DND-41 (cell line): ENCODE results near the gene ZNF609.

Experiments used
- CTCF ChIP-seq: IDR thresholded peaks from 2 replicates; pipeline ENCODE4 v1.5.1; 2012; ENCODE audit warnings: borderline replicate concordance, low read length, moderate library complexity, mild to moderate bottlenecking; ENCODE audit not compliant: poor library complexity, severe bottlenecking; ENCODE audit errors: extremely low read depth
- EZH2 ChIP-seq: IDR thresholded peaks from 3 replicates; pipeline ENCODE4 v1.6.1; 2012; ENCODE audit warnings: borderline replicate concordance, low read depth, mild to moderate bottlenecking, moderate library complexity, low read length, inconsistent platforms; ENCODE audit not compliant: severe bottlenecking

GRCh38 chr15:64572856-64573255 lies 112.5 kb downstream of the ZNF609 start:
- TF ChIP-seq CTCF (no peak), EZH2 (no peak)
